NCI-H345 (cell line): ENCODE results near the gene TMEM132D.
A peak's percentile ranks its signal among the peaks of the same experiment; 100 is the strongest.

Source experiments
- DNase-seq: peaks from one replicate; lab custom pipeline; 2025; lab: John Stamatoyannopoulos, UW

TMEM132D gene

DNA sequence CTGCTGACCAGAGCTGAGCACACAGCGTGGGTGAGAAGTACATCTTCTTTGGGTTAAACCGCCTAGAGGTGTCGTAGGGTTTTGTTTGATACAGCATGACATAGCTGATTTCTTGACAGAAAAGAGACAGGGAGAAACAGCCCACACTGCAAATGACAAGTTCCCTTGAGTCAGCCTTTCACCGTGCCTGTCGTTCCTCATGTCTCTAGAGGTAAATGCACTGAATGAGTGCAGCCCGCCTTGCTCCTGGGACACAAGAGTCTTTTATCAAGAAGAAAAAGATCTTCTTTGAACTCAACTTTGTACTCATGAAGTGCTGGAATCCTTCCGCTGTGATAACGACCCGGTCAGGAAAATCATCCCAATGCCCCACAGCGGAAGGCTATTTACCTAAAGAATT lies 77.6 kb downstream of the TMEM132D start:
- DNase-seq = no peak

DNA sequence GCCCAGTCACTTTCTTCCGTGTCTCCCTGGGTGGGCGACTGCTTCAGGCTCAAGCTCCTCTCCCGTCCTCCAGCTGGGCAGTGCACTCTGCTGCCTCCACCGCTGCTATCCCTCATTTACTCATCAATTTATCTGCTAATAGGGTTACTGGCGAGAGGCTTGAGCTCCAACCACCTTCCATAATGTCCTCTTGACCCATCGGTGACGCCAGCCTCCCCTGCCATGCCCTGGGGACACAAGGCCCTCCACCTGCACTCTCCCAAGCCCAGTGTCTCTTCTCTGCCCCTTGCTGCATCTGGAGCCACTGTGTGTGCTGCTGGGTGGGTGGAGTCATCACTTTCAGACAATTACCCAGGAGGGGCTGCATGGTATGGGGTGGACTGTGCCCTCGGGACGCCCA lies 78.5 kb downstream of the TMEM132D start:
- no peak for DNase-seq

DNA sequence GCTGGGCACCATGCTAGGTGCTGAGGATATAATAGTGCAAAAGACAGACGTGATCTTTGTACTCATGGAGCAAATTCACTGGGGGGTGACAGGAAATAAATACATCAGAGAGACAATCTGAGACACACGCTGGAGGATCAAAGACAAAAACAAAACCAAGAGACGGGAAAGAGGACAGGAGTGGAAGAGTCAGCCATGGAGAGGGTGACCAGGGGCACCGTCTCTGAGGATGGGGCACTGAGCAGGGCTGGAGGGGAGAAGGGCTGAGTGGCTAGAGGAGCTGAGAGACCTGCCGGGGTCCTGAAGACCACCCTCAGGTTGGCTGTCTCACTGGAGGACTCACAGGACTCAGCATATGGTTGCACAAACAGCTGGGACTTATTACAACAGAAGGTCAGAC lies 81.9 kb downstream of the TMEM132D start:
- DNase-seq = no peak

DNA sequence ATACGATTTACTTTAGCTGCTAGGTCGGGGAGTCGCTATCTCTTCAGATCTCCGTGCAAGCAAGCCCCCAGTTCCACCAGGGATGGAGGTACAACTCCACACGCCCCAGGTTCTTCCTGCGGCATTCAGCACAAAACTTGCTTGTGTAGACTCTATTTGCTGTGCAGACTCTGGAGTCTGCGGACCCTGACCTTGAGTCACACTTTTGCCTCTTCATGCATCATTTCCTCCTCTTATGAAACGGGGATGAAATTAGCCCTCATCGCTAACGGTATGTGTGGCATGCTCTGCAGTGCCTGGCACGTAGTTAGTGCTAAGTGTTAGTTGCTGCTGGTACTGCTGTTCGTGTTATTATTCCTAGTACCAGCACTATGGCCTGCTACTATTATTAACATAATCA lies 84.4 kb downstream of the TMEM132D start:
- no peak for DNase-seq

DNA sequence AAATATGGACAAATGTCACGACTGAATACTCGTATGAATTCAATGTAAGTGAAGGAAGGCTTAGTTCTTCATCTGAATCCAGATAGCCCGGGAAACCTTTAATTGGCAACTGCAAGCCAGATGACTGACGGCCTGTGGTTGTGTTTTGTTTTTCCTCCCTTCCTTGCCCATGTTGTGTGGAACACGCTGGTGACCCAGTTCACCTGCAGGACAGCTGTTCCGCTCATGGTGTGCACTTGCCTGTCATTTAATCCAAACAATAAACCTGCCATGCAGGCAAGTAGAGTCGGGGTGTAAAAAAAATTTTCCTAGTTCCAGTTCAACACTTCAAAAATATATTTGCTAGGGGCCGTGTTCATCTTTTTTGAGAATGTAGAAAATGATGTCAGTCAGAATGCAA lies 88.0 kb downstream of the TMEM132D start:
- DNase-seq = no peak

DNA sequence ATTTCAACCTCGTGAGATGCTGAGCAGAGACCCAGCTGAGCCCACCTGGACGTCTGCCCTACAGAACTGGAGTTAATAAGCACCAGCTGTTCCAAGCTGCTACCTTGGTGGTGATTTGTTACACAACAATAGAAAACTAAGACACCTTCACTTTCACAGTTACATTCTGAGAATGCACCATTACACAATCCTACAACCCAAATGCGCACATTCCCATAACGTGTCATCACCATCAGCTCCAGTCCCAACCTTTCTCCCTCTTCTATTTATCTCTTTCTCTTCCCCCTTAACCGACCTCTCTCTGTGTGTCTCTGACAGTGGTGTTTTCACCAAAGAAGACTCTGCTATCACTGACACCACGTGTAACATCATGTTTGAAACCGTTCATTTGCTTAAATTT lies 91.9 kb downstream of the TMEM132D start:
- DNase-seq = no peak

DNA sequence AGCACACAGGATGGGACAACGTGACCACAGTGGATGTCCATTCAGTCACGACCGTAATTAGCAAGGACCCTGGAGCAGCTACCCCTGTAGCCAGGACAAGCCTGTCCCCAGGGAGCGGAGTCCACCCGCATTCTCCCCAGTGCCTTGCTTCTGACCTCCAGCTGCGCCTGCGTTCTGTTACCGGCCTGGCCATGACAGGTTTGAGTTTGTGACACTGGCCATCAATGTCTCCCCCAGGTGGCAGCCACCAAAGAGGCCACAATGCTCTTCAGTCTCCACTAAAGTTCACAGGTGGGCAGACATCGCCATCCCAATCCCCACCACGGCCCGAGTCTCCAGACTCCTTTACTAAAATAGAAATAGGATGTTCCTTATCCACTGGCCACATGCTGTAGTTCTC lies 96.7 kb downstream of the TMEM132D start:
- no peak for DNase-seq

DNA sequence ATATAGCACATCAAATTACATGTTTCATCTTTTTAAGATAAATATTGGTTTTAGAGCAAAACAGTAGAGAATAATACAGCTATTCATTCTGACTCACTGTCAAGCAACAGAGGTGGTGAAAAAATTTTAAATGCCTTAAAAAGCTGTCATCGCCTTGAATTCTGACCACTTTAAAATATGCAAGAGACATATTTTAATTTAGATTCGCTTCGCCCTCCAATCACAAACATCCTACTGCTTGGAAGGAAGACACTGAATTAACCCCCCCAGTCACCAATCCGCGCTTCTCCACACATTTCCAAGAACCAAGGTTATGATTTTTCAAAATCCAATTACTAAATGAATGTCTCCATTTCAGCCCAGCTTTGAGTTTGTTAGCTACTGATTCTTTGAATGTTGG lies 112.4 kb downstream of the TMEM132D start:
- DNase-seq = no peak

DNA sequence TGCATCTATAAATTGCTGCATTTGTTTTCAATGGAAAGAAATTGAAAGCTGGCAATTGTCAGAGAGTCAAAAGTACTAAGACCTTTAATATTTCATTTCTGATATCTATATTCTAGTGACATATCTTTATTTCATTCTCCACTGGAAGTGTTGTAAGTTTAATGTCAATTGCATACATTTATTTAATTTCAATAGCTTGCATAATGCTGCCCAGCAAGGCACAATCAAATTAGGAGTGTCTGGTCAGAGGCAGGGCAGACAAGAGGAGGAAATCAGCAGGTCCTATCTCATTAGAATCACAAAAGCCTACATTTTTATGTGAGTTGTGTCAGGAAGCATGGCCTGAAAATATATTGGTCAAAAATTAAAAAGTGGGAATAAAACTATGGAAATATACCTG lies 112.9 kb downstream of the TMEM132D start:
- DNase-seq = no peak

DNA sequence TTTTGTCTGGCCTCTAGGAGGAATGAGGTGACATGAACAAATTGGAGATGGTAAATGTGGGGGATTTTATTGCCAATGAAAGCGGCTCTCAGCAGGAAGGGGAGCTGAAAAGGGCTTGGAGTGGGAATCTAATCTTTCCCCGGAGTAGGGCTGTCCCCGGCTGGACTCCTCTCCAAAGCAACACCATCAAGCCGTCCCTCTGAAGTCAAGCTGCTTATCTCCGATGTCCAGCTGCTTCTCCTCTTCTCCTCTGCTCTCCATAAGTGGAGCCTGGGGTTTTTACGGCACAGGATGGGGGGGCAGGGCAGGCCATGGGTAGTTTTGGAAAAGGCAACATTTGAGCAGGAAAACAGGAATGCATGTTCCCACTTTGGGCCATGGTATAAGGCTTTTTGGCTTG lies 113.5 kb downstream of the TMEM132D start:
- DNase-seq = no peak

DNA sequence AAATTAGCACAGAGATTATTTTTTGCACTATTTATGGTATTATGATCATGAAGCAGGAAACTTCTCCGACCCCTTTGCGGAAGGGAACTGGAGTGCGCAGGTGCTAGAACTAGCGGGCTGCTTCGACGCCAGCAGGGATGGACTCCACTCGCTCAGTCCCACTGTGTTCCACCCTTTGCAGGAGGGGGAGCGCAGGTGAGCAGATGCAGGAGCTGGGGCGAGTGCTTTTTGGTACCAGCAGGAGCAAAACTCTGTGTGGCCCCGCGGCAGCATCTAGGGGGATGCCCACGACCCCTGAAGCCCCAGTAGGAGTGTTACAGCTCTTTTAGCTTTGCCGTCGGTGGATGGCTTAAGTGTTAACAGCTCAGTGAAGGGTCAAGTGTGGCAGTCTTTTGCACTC lies 113.9 kb downstream of the TMEM132D start:
- DNase-seq = no peak

DNA sequence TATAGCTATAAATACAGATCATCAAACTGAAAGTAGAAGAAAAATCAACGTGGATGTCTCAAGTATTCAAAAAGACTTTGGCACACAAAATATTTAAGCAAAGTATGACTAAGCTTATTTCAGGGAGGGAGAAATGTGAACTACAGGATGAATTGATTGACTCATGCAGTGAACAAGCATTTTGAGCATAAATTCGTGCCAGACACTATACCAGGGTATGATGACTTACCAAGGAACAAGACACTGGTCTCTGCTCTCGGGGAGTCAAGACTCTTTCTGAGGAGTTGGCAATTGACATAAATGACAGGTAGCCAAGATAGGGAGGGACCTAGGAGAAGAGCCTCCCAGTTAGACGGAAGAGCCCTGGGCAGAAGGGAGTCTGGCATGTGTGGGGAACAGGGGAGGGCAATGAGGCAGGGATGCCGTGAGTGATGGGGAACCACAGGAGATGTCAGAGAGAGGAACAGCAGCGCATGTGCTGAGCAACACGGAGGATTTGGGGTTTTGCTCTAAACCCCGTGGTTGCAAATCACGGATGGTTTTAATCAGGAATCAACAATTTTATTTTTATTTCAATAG lies 115.2 kb downstream of the TMEM132D start:
- no peak for DNase-seq

DNA sequence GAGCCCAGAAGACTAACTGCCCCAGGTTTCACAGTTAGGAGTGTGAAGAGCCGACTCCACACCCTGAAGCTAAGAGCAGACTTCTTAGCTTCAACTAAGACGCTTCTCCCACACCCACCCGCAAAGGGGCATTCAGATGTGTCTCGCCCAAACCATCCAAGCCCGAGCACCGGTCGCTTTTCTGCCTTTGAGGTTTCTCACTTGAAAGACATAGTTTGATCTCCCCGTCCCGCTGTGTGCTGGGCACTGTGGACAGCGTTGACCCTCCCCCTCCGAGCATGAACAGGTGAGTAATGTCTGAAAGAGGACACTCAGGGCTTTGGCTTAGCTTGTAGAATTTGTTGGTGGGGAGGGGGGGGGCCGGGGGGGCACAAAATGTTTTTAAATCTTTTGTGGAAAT lies 123.8 kb downstream of the TMEM132D start:
- no peak for DNase-seq

DNA sequence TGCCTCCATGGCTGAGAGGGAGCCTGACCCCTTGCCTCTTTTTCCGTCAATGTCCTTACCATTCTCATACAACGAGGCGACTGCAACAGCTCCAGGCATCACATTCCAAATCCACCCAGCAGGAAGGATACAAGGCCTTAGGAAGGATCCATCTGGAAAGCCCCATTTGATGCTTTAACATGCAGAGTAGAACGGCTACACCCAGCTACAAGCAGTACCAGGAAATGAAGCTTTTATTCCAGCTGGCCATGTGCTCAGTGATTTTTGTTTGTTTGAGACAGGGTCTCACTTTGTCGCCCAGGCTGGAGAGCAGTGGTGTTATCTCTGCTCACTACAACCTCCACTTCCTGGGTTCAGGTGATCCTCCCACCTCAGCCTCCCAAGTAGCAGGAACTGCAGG lies 124.8 kb downstream of the TMEM132D start:
- DNase-seq = no peak

DNA sequence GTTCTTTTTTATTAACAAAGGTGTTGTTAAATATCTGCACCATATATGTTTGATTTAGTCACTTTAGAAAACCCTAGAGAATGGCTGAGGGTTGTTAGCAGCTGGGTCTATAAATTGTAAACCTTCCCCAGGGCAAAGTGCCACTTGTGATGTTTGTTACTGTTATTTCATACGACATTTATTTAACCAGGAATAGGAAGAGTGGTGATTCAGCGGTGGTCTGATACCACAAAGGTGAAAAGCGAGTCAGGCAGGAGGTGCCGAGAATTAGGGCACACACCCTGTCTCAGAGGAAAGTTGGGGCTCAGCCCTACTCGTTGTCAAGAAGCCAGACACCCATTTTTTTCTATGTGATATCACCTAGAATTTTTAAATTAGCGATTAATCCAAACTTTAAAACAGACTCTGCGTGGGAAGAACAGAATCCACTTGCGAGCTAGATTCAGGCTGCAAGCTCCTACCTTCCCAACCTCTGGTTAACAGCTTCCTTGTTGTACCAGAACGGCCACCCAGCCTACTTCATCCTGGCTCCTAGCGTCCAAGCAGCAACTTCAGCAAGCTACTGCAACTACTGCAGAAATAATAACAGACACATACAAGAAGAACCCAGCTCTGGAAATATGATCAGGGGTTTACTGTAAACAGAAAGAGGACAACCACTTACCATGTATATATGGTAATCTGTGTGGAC lies 126.7 kb downstream of the TMEM132D start:
- peak; percentile 84 for DNase-seq

DNA sequence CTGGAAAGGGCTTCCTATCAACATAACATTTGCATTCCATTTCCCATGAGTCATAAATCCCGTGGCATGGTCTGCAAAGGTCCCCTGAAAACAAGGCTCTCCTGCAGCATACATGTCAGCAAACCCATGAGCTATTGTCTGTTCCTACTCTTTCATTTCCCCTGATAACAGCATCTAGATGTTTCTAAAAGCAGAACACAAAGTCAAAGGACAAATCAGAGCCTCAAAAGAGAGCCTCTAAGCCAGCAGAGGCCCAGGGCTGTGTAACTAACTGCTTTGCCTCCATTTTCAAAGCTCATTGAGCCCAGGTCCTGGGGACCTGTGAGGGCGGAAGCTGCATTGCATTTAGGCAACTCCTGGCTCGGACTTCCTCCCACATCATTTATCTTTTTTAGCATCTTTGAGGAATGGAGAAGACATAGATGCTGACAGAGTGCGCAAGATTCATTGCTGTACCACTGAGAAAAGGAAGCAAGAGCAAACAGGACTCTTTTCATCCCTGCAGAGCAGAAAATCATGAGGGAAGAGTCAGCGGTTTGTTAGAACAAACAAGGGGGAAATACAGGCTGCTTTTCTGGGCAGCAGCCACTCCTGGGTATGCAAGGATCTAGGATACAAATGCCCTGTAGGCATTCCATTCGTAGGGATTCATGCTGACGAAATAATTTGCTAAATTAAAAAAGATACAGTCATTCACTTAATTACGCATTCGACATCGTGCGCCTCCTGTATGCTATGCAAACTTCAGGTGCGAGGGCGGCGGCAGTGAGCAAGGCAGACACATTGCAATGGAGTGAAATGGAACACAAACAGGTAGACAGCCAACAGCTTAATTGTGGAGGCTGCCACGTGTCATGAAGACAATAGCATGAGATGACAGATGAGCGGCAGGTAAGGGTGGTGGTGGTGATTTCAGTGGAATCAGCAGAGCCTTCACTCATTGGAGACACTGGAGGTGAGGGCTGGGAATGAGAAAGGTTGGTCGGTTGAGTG lies 131.0 kb downstream of the TMEM132D start:
- DNase-seq = no peak

DNA sequence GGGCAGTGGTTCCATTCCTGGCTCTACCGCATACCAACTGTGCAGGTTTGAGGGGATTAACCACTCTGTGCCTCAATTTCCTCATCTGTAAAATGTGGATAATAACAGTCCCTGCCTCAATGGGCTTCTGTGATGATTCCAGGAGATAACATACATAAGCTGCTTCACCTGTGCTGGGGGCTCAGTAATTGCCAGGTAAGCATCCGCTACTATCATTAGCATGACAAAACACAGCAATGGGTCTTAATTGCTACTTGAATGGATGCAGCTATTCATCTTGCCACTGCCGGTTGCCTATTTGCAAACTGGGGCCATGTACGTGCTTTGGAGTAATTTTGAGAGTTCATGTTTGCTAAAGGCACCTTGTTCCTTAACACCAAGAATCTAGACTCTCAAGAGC lies 132.6 kb downstream of the TMEM132D start:
- peak; percentile 4 for DNase-seq

DNA sequence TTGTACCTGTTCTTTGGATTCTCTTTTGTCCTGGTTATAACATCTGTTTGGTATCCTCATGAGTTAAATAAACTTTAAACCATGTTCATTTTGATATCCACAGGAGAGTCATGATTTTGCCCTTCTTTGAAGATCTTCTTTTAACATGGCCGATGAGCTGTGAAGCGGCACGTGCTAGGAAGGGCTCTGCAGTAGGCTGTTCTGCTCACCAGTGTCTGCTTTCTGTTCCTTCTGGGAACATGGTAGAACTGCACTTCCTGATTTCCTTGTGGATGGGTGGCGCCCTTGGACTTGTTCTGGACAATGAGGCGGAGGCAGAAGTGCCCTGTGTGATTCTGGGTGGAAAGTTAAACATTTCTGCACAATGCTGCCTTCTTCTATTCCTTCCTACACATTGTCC lies 138.1 kb downstream of the TMEM132D start:
- DNase-seq = no peak

DNA sequence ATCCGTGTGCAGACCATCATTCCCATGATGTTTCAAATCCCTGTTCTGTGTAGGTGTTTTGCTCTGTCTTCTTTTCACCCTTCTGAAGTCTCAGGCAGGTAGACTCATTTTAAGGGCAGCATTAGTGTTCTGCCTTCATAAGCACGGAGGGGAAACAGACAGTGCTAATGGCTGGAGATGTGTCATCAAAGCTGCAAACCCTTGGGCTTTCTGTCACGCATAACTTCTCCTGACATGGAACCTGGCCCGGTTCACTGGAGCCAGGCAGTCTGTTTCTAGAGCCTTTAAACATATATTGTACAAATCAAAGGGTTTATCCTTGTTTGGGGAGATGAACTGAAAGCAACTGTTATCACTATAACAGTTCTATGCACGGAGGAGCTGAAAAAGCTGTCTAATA lies 141.4 kb downstream of the TMEM132D start:
- no peak for DNase-seq

DNA sequence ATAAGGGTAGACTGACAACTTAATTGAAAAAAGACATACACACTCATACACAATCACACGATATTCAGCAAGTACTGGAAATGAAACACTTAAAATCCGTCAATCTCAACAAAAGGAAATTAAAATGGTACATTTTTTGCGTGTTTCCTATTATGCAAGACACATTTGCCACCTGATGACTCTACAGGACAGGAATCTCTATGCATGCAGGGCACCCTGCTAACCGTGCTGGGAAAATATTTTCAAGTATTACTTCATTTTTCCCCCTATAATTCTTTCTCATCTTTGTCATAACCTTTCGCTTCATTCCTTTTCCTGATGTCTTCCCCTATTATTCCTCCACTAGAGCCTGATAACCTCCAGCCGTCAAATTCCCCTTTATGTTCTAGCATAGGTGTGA lies 150.2 kb downstream of the TMEM132D start:
- DNase-seq = no peak

DNA sequence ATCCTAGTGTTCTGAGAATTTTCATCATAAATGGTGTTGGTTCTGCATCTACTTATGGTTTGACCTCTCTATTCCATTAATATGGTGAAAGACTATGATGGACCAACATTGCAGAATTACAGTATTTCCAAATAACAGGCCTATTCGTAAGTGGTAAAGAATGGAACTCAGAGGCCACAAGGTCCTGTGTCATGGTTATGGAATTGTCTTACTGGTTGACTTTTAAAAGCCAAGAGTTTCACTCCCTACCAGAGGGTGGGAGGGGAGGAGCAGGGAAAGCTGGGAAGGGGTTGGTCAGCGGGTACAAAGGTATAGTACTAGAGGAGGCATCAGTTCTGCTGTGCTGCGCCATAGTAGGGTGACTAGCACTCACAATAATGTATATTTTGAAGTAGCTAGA lies 153.4 kb downstream of the TMEM132D start:
- DNase-seq = no peak

DNA sequence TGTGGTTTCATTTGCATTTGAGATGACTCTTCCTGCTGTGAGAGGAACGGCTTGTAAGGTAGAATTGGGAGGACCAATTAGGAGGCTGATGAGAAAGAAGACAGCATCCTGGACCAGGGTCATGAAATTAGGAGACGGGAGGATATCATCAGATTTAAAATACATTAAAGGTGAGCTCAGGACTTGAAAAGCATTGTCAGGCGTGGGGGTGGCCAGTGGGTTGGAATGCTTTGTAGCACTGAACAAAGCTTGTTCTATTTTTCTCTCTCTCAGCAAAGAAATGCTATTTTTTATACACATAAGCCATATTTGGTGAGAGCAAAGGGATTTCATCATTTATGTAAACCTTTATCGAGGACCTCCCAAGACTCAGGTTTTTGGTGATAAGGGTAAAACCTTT lies 157.5 kb downstream of the TMEM132D start:
- no peak for DNase-seq

DNA sequence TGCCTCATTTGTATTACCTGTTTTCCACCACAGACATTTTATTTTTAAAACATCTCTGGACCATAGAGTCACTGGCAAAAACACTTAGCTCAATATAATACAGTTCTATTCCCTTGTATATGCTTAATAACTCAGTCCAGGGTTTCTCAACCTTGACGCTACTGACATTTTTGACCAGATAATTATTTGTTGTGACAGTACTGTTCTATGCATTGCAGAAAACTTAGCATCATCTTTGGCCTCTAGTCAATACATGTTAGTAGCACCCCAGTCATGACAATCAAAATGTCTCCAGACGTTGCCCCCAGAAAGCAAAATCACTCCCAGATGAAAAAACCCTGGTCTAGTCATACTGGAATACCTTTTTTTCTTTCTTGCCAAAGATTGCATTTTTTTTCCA lies 174.7 kb downstream of the TMEM132D start:
- DNase-seq = no peak
